Spleen (tissue), 3 donors: ENCODE data around the gene TDRD1.
"Not testable (repeated sequence)": the region's sequence is repeated elsewhere in the genome, so short reads cannot be mapped to it uniquely, and the experiment has no call there.

Experiments
- POLR2A ChIP-seq, 3 donors: fragments of 450-650 bp; IDR thresholded peaks; one replicate each; pipeline ENCODE4 v1.5.1; 2017; ENCODE audit warnings: antibody characterized with exemption in 3 of 3, mild to moderate bottlenecking in 1 of 3
- POLR2AphosphoS5 ChIP-seq, 3 donors: sonication (generic); formaldehyde crosslinking; IDR thresholded peaks; one replicate each; pipeline ENCODE4 v1.5.1; 2017; ENCODE audit warnings: antibody characterized with exemption in 3 of 3

GRCh38 chr10:114149476-114149875 is 29.7 kb upstream of the TDRD1 start:
- not testable (repeated sequence) for TF ChIP-seq POLR2A, POLR2AphosphoS5 (IDR thresholded peaks at IDR 0.05)
